Measurements from ENCODE around the gene C3orf20.
"Not testable (repeated sequence)": the region's sequence is repeated elsewhere in the genome, so short reads cannot be mapped to it uniquely, and the experiment has no call there.

Gene C3orf20

DNA sequence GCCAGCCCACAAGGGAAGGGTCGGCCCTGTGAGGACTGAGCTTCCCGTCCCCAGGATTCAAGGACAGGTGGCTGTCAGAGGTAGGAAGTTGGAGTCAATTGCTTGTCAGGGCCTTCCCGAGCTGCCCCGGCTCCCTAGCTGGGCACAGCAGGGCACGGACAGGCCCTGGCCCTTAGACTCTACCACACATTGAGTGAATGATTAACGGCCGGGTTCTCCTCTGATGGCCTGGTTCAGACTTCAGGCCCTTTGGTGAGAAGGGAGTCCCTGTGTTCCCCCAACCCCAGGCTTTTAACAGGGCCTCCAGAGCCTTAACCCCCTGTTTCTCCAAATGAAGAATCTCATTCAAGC, 127.4 kb downstream of the C3orf20 start:
- H3K27me3 Mint-ChIP-seq = peaks cover 87% of the 10 kb centered on the region
- H3K9me3 Mint-ChIP-seq = no peaks in the 10 kb centered on the region
- no peak overlapping the region for H3K27ac Mint-ChIP-seq
- H3K4me1 Mint-ChIP-seq = peaks cover 41% of the 10 kb centered on the region
- CTCF ChIA-PET = interaction anchor here (0.7 kb wide), 1 partner anchor 119 kb away, joined by 3 read pairs; no protein-coding TSS in a partner anchor
- DNase-seq = no peak
- no peaks in the 10 kb centered on the region for H3K36me3 Mint-ChIP-seq
- no peak overlapping the region for H3K4me3 Mint-ChIP-seq

DNA sequence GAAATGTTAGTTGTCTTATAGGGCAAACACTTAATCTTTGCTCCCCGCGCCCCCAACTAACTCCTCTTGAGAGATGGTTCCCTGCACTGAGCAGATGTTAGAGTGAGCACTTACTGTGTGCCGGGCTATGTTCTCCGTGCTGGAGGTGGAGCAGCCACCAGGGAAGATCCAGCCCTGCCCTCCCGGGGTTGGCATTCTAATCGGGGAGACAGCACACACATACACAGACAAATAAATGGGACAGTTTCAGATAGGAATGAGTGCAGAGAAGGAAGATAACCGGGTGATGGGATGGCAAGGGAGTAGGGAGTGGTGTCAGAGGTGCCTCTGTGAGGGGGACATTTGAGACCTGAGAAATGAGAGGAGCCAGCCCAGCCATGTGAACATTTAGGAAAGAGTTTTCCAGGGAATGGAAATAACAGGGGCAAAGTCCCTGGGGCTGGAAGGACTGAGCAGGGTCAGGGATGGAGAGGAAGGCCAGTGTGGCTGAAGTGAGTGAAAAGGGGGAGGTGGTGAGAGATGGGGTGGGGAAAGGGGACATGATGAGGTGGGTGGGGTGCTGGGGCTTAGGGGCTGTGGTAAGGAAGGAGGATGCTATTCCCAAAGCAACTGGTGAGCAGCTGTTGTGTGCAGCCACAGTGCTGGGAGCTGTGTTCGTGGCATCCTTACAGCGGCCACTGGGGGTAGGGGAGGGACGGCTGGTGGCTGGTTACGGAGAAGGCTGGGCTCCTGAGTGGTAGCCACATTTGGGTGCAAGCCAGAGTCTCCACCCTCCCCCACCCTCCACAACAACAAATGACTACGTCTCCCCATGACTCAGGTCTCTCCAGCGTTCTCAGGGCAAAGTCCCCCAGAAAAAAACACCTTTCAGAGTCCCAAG, 128.4 kb downstream of the C3orf20 start:
- H3K27me3 Mint-ChIP-seq = peaks cover 87% of the 10 kb centered on the region
- DNase-seq = peak; percentile 32
- no peaks in the 10 kb centered on the region for H3K9me3 Mint-ChIP-seq
- no peaks in the 10 kb centered on the region for H3K36me3 Mint-ChIP-seq
- CTCF ChIA-PET = interaction anchor here (0.7 kb wide), 1 partner anchor 118 kb away, joined by 3 read pairs; no protein-coding TSS in a partner anchor
- peaks cover 41% of the 10 kb centered on the region for H3K4me1 Mint-ChIP-seq
- no peak overlapping the region for H3K4me3 Mint-ChIP-seq
- no peak overlapping the region for H3K27ac Mint-ChIP-seq

DNA sequence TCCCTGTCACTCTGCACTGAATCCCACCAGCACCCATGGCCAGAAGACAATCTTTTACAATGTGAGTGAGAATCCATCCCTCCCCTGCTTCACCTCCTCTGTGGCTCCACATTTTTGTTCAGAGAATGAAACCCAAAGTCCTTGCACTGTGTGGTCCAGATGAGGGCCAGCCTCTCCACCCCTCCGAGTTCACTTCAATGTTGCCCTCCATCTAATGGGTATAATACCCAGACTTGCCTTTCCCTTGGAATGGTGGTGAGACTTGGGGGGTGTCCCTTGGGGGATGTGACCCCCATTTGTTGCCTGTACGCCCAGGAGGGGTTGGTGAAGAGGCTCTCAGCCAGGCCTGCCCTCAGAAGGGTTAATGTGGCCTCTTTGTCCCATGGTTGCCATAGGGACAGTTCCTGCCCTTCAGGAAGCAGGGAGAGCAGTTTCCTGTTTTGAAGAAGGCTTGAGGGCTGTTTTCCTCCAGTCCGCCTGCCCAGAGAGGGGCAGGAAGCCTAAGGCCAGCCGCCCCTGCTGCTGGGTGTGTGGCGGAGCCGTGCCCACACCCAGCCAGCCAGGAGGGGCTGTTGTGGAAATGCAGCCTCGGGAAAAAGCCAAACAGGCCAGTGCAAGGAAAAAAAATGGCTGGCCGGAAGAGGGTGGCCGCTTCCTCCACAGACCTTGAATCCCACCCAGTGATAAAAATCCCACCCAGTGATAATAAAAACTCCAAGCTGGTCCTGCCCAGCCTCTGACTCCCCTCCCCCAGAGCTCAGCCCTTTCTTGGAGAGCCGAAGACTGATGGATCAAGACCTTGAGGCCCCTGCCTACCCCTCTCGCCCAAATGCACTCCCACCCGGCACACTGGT, 129.3 kb downstream of the C3orf20 start:
- CTCF ChIA-PET = interaction anchor here (1.3 kb wide), 1 partner anchor 11 kb away, joined by 3 read pairs; no protein-coding TSS in a partner anchor
- H3K36me3 Mint-ChIP-seq = no peaks in the 10 kb centered on the region
- H3K4me3 Mint-ChIP-seq = no peak overlapping the region
- H3K27ac Mint-ChIP-seq = no peak overlapping the region
- peaks cover 41% of the 10 kb centered on the region for H3K4me1 Mint-ChIP-seq
- DNase-seq = no peak
- H3K27me3 Mint-ChIP-seq = peaks cover 88% of the 10 kb centered on the region
- H3K9me3 Mint-ChIP-seq = no peaks in the 10 kb centered on the region

- Mint-ChIP-seq H3K4me3 (no peak overlapping the region), H3K27ac (no peak overlapping the region), H3K4me1 (peaks cover 38% of the 10 kb centered on the region), H3K27me3 (peaks cover 92% of the 10 kb centered on the region), H3K36me3 (no peaks in the 10 kb centered on the region), H3K9me3 (no peaks in the 10 kb centered on the region)
- no peak for DNase-seq
- CTCF ChIA-PET = interaction anchor here (1.3 kb wide), 1 partner anchor 12 kb away, joined by 3 read pairs; no protein-coding TSS in a partner anchor
Measured at GRCh38 chr3:14804835-14805780, 130.2 kb downstream of the C3orf20 start.

DNA sequence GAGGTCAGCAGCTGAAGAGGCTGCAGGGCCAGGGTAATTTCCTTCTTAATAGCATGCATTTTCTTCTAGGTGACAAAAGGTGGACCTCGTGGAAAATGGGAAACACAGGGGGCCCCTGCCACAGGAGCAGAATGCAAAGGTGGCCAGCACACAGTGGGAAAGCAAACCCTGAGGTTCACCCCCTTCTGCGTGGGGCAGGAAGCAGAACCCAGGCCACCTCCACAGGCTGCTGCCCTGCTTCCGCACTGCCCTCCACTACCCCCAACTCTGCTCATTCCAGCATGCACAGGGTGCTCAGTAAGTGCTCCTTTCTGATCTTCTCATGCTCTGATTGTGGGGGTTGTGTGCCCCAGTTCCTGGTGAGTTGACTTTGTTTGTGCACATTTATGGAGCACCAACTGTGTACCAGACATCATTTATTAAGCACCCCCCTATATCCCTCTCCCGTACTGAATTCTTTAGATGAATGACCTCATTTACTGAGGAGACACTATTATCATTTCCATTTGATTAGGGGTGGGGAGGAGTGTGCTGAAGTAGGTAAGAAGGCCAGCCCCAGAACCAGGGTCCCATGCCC, 131.1 kb downstream of the C3orf20 start:
- CTCF ChIA-PET = interaction anchor here (1.8 kb wide), 1 partner anchor 115 kb away, joined by 5 read pairs; no protein-coding TSS in a partner anchor
- no peak overlapping the region for H3K4me3 Mint-ChIP-seq
- H3K27ac Mint-ChIP-seq = no peak overlapping the region
- no peaks in the 10 kb centered on the region for H3K9me3 Mint-ChIP-seq
- H3K4me1 Mint-ChIP-seq = peaks cover 38% of the 10 kb centered on the region
- no peak for DNase-seq
- H3K27me3 Mint-ChIP-seq = peaks cover 93% of the 10 kb centered on the region
- H3K36me3 Mint-ChIP-seq = no peaks in the 10 kb centered on the region

GRCh38 chr3:14806641-14807263, 131.8 kb downstream of the C3orf20 start:
- peaks cover 94% of the 10 kb centered on the region for H3K27me3 Mint-ChIP-seq
- peaks cover 43% of the 10 kb centered on the region for H3K4me1 Mint-ChIP-seq
- no peaks in the 10 kb centered on the region for H3K9me3 Mint-ChIP-seq
- no peak overlapping the region for H3K27ac Mint-ChIP-seq
- CTCF ChIA-PET = interaction anchor here (1.8 kb wide), 1 partner anchor 114 kb away, joined by 5 read pairs; no protein-coding TSS in a partner anchor
- no peak overlapping the region for H3K4me3 Mint-ChIP-seq
- no peaks in the 10 kb centered on the region for H3K36me3 Mint-ChIP-seq
- DNase-seq = peak; percentile 65

DNA sequence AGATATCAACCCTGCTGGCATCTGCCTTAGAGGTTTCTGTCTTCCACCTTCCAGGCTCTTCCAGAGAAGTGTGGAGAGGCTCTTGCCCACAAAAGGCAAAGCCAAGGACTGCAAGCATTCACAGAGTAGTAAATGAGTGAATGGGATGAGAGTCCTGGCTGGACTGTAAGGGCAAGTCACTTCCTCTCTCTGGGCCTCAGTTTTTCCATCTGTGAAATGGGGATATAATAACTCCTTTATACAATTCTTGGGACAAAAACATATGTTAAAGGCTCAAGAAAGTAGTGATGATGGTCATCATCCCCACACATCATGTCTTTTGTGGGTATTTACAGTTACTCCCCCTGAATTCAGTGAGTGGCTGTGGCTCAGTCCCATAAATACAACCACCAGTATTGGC, 133.1 kb downstream of the C3orf20 start:
- no peaks in the 10 kb centered on the region for H3K36me3 Mint-ChIP-seq
- CTCF ChIA-PET = no interaction called here
- H3K4me1 Mint-ChIP-seq = peaks cover 43% of the 10 kb centered on the region
- H3K9me3 Mint-ChIP-seq = no peaks in the 10 kb centered on the region
- peaks cover 94% of the 10 kb centered on the region for H3K27me3 Mint-ChIP-seq
- no peak overlapping the region for H3K27ac Mint-ChIP-seq
- no peak overlapping the region for H3K4me3 Mint-ChIP-seq
- DNase-seq = no peak

GRCh38 chr3:14808502-14809266, 133.7 kb downstream of the C3orf20 start:
- Mint-ChIP-seq H3K4me1 (peaks cover 37% of the 10 kb centered on the region), H3K9me3 (no peaks in the 10 kb centered on the region), H3K36me3 (no peaks in the 10 kb centered on the region), H3K27me3 (peaks cover 94% of the 10 kb centered on the region), H3K27ac (no peak overlapping the region), H3K4me3 (no peak overlapping the region)
- CTCF ChIA-PET = no interaction called here
- no peak for DNase-seq

DNA sequence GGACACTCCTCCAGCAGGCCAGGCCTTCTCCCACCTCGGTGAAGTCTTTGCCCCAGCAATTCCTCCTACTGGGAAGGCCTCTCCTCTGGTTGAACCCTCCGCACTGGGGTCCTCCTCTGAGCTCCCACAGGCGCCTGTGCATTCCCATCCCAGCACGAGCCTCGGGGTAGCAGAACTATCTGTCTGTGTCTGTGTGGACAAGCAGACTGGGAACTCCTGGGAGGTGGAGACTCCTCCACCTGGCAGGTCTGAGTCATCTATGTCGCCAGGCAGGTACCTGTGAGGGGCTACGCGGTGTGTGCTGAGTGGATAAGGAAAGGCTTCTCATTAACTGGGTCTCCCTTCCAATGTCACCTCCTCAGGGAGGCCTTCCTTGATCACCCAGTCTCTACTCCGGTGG, 134.7 kb downstream of the C3orf20 start:
- H3K4me3 Mint-ChIP-seq, H3K27ac Mint-ChIP-seq, H3K9me3 Mint-ChIP-seq, DNase-seq, CTCF ChIA-PET, H3K36me3 Mint-ChIP-seq: not testable (repeated sequence)
- peaks cover 94% of the 10 kb centered on the region for H3K27me3 Mint-ChIP-seq
- peaks cover 28% of the 10 kb centered on the region for H3K4me1 Mint-ChIP-seq

DNA sequence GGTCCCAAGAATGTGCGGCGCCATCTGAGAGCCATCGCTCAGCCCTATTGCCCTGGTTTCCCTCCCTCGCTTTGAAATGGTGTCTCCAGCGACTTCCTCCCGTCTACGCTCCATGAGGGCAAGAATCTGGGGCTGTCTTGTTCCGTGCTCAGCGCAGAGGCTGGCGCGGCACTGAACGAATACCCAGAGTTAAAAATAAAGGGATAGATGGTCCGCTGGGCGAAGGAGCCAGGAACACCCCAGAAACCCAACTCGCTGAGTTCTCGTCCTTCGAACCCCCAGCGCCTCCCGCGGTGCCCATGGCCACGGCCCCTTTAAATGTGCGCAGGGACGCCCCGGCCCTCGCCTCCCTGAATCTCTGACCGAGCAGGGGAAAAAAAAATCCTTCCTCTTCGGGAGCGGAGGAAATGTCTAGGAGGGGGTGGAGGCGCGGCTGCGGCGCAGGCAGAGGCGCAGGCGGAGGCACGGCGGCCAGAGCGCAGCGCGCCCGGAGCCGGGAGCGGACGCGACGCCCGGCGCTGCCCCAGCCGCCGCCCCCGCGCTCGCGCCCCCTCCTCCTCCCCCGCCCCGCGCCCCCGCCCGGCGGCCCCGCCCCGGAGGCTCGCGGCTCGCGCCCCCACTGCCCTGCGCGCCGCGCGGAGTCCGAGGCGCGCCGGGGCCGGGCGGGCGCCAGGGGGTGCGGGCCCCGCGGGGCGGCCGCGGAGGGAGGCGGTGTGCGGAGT, 135.3 kb downstream of the C3orf20 start:
- Mint-ChIP-seq H3K4me3 (no peak overlapping the region), H3K4me1 (peaks cover 21% of the 10 kb centered on the region), H3K27ac (no peak overlapping the region), H3K9me3 (no peaks in the 10 kb centered on the region), H3K36me3 (no peaks in the 10 kb centered on the region), H3K27me3 (peaks cover 94% of the 10 kb centered on the region)
- no peak for DNase-seq
- CTCF ChIA-PET = no interaction called here

DNA sequence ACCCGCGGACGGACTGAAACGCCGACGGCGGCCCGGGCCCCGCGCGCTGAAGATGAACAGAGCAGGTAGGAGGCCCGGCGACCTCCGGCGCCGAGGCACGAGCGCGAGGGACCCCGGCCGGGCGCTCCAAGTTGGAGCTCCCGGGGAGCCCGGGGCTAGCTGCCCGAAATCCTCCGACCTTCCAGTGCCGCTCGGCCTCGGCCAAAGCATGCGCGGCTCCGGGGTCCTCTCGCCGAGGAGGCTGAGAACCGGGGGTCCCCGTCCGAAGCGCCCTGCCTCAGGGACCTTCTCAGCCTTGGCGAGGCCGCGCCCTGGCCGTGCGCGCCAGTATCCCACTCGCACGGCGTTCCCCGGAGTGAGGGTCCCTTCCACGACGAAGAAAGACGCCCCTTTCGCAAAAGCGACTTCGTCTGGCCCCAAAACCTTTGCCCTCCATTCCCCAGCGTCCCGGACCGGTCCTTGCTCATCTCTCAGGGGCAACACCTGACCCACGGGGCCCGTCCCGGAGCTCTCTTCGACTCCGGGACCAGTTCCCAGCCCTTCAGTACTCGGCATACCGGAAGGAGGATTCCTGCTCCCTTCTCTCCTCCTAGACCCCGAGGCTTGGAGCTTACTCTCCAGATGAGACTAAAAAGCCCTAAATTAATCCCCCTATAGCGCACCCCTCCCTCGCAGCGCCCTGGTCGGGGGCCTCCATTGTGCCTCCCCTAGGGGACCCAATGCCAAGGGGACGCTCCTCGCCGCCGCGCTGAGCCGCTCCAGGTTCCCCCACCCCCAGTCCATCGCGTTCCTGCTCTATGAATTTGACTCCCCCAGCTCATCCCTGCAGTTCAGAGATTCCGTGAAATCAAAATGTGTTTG, 136.1 kb downstream of the C3orf20 start:
- DNase-seq = no peak
- Mint-ChIP-seq H3K4me3 (peak overlapping the region; percentile 21), H3K4me1 (peaks cover 17% of the 10 kb centered on the region), H3K27me3 (peaks cover 92% of the 10 kb centered on the region), H3K27ac (no peak overlapping the region), H3K9me3 (no peaks in the 10 kb centered on the region), H3K36me3 (no peaks in the 10 kb centered on the region)
- CTCF ChIA-PET = no interaction called here
